Fibroblast of lung (primary cell): ENCODE data around the gene TBC1D30.

Experiments used
- EZH2 ChIP-seq: IDR thresholded peaks from 2 replicates; pipeline ENCODE4 v1.5.1; 2012; ENCODE audit warnings: low read length, control low read depth, mild to moderate bottlenecking; ENCODE audit errors: missing control alignments
- TF ChIP-seq, protein P1 (sequence below), 2 donors: IDR thresholded peaks in 1 of 2; conservative IDR thresholded peaks in 1 of 2; 1 replicate in 1 of 2; 2 replicates in 1 of 2; pipeline ENCODE4 v1.5.1; 2011 to 2012; ENCODE audit warnings: low read length in 2 of 2, control low read depth in 1 of 2, inconsistent platforms in 1 of 2, low read depth in 1 of 2, mild to moderate bottlenecking in 1 of 2

DNA sequence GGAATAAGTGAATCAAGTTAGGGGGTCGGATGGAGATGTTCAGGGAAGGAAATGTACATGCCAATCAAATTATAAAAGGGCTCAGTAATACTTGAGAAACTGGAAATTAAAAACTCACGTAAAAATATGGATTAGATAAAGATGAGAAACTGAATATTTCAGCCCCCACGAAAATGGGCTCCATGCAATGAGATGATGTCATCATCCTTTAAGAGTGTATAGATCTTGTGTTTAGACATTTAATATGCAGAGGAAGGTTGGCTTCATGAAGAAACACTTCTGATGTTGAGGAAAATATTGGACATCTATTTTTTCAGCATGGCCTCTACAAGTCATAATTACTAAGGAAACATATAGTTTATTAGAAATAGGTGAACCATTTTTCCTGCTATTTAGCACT, 9.5 kb downstream of the TBC1D30 start:
- TF ChIP-seq, protein P1, sequence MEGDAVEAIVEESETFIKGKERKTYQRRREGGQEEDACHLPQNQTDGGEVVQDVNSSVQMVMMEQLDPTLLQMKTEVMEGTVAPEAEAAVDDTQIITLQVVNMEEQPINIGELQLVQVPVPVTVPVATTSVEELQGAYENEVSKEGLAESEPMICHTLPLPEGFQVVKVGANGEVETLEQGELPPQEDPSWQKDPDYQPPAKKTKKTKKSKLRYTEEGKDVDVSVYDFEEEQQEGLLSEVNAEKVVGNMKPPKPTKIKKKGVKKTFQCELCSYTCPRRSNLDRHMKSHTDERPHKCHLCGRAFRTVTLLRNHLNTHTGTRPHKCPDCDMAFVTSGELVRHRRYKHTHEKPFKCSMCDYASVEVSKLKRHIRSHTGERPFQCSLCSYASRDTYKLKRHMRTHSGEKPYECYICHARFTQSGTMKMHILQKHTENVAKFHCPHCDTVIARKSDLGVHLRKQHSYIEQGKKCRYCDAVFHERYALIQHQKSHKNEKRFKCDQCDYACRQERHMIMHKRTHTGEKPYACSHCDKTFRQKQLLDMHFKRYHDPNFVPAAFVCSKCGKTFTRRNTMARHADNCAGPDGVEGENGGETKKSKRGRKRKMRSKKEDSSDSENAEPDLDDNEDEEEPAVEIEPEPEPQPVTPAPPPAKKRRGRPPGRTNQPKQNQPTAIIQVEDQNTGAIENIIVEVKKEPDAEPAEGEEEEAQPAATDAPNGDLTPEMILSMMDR (conservative IDR thresholded peaks at IDR 0.05 in 1 of 2, IDR thresholded peaks at IDR 0.05 in 1 of 2; ENCODE audit: low read depth in 1 of 2, low read length in 2 of 2), result no peak
- TF ChIP-seq EZH2, result no peak
